MM.1S (cell line): Measurements from ENCODE around the gene KCNJ12.

Experiments
- DNase-seq: peaks from one replicate; pipeline ENCODE4 v3.0.0-alpha.2; 2015
- H2AFZ ChIP-seq: fragments of 300-600 bp; sonication (generic); 2 replicates; pipeline ENCODE4 v1.6.0; 2016; ENCODE audit warnings: antibody characterized with exemption, low read length
- H3F3A ChIP-seq: fragments of 300-600 bp; sonication (generic); 2 replicates; pipeline ENCODE4 v1.6.1; 2016; ENCODE audit warnings: mild to moderate bottlenecking, antibody characterized with exemption, low read length, moderate library complexity, mixed read lengths; ENCODE audit not compliant: insufficient read depth
- H3K27ac ChIP-seq: fragments of 300-600 bp; sonication (generic); 2 replicates; pipeline ENCODE4 v1.5.1; 2016; ENCODE audit warnings: mild to moderate bottlenecking, low read length
- H3K27me3 ChIP-seq: fragments of 300-600 bp; sonication (generic); replicated peaks from 2 replicates; pipeline ENCODE4 v1.6.0; 2016; ENCODE audit warnings: low read length; ENCODE audit not compliant: insufficient read depth
- H3K36me3 ChIP-seq: fragments of 300-600 bp; sonication (generic); replicated peaks from 2 replicates; pipeline ENCODE4 v1.6.1; 2016; ENCODE audit warnings: mild to moderate bottlenecking, low read length, mixed read lengths; ENCODE audit not compliant: insufficient read depth
- H3K4me1 ChIP-seq: fragments of 300-600 bp; sonication (generic); 2 replicates; pipeline ENCODE4 v1.6.1; 2016; ENCODE audit warnings: low read length, mixed read lengths
- H3K4me2 ChIP-seq: fragments of 300-600 bp; sonication (generic); 2 replicates; pipeline ENCODE4 v1.6.0; 2016; ENCODE audit warnings: low read depth, low read length
- H3K4me3 ChIP-seq: fragments of 300-600 bp; sonication (generic); 2 replicates; pipeline ENCODE4 v1.5.1; 2016; ENCODE audit warnings: low read length, mixed read lengths
- H3K79me2 ChIP-seq: fragments of 300-600 bp; sonication (generic); 2 replicates; pipeline ENCODE4 v1.6.1; 2016; ENCODE audit warnings: mixed run types, low read length, mixed read lengths
- H3K9ac ChIP-seq: fragments of 300-600 bp; sonication (generic); 2 replicates; pipeline ENCODE4 v1.6.1; 2016; ENCODE audit warnings: low read length, mixed read lengths
- H3K9me2 ChIP-seq: fragments of 300-600 bp; sonication (generic); replicated peaks from 2 replicates; pipeline ENCODE4 v1.6.1; 2016; ENCODE audit warnings: mild to moderate bottlenecking, low read length, mixed read lengths; ENCODE audit not compliant: insufficient read depth
- H3K9me3 ChIP-seq: fragments of 300-600 bp; sonication (generic); replicated peaks from 2 replicates; pipeline ENCODE4 v1.6.1; 2016; ENCODE audit warnings: mild to moderate bottlenecking, low read length, mixed read lengths; ENCODE audit not compliant: insufficient read depth
- H4K20me1 ChIP-seq: fragments of 300-600 bp; sonication (generic); 2 replicates; pipeline ENCODE4 v1.6.1; 2016; ENCODE audit warnings: mild to moderate bottlenecking, low read length, moderate library complexity, mixed read lengths; ENCODE audit not compliant: insufficient read depth
- CTCF ChIP-seq: fragments of 300-600 bp; sonication (generic); IDR thresholded peaks from 2 replicates; pipeline ENCODE4 v1.5.1; 2016; ENCODE audit warnings: antibody characterized with exemption, low read length, mixed read lengths
- EZH2 ChIP-seq: fragments of 300-600 bp; sonication (generic); optimal IDR thresholded peaks from 2 replicates; pipeline ENCODE3; 2017; ENCODE audit warnings: low read depth, mild to moderate bottlenecking, antibody characterized with exemption, low read length, mixed read lengths
- EZH2phosphoT487 ChIP-seq: fragments of 300-600 bp; sonication (generic); IDR thresholded peaks from 2 replicates; pipeline ENCODE4 v1.6.1; 2018; ENCODE audit warnings: antibody characterized with exemption, low read length

Gene KCNJ12

GRCh38 chr17:21459536-21459935, 83.4 kb downstream of the KCNJ12 start:
- no peak for TF ChIP-seq CTCF
- TF ChIP-seq EZH2: no peak
- no peak for TF ChIP-seq EZH2phosphoT487
- Histone ChIP-seq H3F3A (no peaks in the 10 kb centered on the region), H3K9me2 (no peaks in the 10 kb centered on the region), H3K4me2 (no peak overlapping the region), H2AFZ (no peak overlapping the region), H3K27me3 (peaks cover 59% of the 10 kb centered on the region), H3K9ac (no peak overlapping the region), H3K4me1 (peaks cover 3% of the 10 kb centered on the region; the same call in 1 of the 2 replicates), H3K36me3 (no peaks in the 10 kb centered on the region), H3K79me2 (no peaks in the 10 kb centered on the region), H3K9me3 (no peaks in the 10 kb centered on the region), H3K27ac (no peak overlapping the region), H3K4me3 (no peak overlapping the region), H4K20me1 (no peaks in the 10 kb centered on the region)
- DNase-seq: no peak

- H3F3A ChIP-seq: no peaks in the 10 kb centered on the region
- H3K9me3 ChIP-seq: no peaks in the 10 kb centered on the region
- no peak for TF ChIP-seq EZH2
- TF ChIP-seq CTCF: no peak
- TF ChIP-seq EZH2phosphoT487: no peak
- H3K79me2 ChIP-seq: no peaks in the 10 kb centered on the region
- no peaks in the 10 kb centered on the region for H3K36me3 ChIP-seq
- H3K4me2 ChIP-seq: no peak overlapping the region
- no peak overlapping the region for H3K27ac ChIP-seq
- no peak overlapping the region for H3K4me3 ChIP-seq
- H4K20me1 ChIP-seq: no peaks in the 10 kb centered on the region
- no peak overlapping the region for H3K9ac ChIP-seq
- H2AFZ ChIP-seq: no peak overlapping the region
- peaks cover 55% of the 10 kb centered on the region for H3K27me3 ChIP-seq
- peaks cover 3% of the 10 kb centered on the region; the same call in 1 of the 2 replicates for H3K4me1 ChIP-seq
- no peak for DNase-seq
- H3K9me2 ChIP-seq: no peaks in the 10 kb centered on the region
Observed at GRCh38 chr17:21460358-21460757, 84.2 kb downstream of the KCNJ12 start.

GRCh38 chr17:21462237-21462636, 86.1 kb downstream of the KCNJ12 start:
- Histone ChIP-seq H3K4me1 (peaks cover 3% of the 10 kb centered on the region; the same call in 1 of the 2 replicates), H3K36me3 (no peaks in the 10 kb centered on the region), H2AFZ (no peak overlapping the region), H3K9ac (no peak overlapping the region), H3K27ac (no peak overlapping the region), H3K27me3 (peaks cover 61% of the 10 kb centered on the region), H3K4me3 (no peak overlapping the region), H3F3A (no peaks in the 10 kb centered on the region), H3K9me3 (no peaks in the 10 kb centered on the region), H3K79me2 (no peaks in the 10 kb centered on the region), H4K20me1 (no peaks in the 10 kb centered on the region), H3K4me2 (no peak overlapping the region), H3K9me2 (no peaks in the 10 kb centered on the region)
- TF ChIP-seq EZH2: no peak
- TF ChIP-seq EZH2phosphoT487: no peak
- no peak for TF ChIP-seq CTCF
- no peak for DNase-seq
